Heart right ventricle (tissue), 16 donors: ENCODE data around the gene KCNJ6. TPM values are rescaled to one million over a fixed set of nuclear protein-coding genes. Genes with fewer than 3 reads are reported as not detected.

Experiments
- ATAC-seq, 8 donors: fragments of 200-7000 bp; cut with Tn5 transposase; one replicate each; pipeline ENCODE4 v1.9.1; 2020; ENCODE audit warnings: mild to moderate bottlenecking in 8 of 8, moderate library complexity in 8 of 8, moderate number of reproducible peaks in 1 of 8
- DNase-seq, 2 donors: peaks; one replicate each; pipeline ENCODE4 v3.0.0-alpha.2; 2020
- H3K27ac ChIP-seq, 10 donors: fragments of 200-600 bp; sonication (generic) in 2 of 10; one replicate each; pipeline versions ENCODE4 v1.5.0 to v1.8.0; 2020 to 2022; ENCODE audit warnings: mild to moderate bottlenecking in 3 of 10
- H3K27me3 ChIP-seq, 7 donors: fragments of 200-600 bp; one replicate each; pipeline ENCODE4 v1.8.0; 2021 to 2022; ENCODE audit warnings: mild to moderate bottlenecking in 2 of 7
- H3K36me3 ChIP-seq, 9 donors: fragments of 200-600 bp; sonication (generic) in 1 of 9; one replicate each; pipeline versions ENCODE4 v1.5.0 to v1.8.0; 2020 to 2022; ENCODE audit warnings: mild to moderate bottlenecking in 2 of 9
- H3K4me1 ChIP-seq, 9 donors: fragments of 200-600 bp; sonication (generic) in 1 of 9; one replicate each; pipeline versions ENCODE4 v1.5.0 to v1.8.0; 2020 to 2022; ENCODE audit warnings: mild to moderate bottlenecking in 4 of 9
- H3K4me3 ChIP-seq, 10 donors: fragments of 200-600 bp; sonication (generic) in 2 of 10; one replicate each; pipeline versions ENCODE4 v1.5.0 to v1.8.0; 2020 to 2022; ENCODE audit warnings: mild to moderate bottlenecking in 7 of 10, moderate library complexity in 2 of 10
- H3K9me3 ChIP-seq, 11 donors: fragments of 200-600 bp in 10 of 11; sonication (generic) in 2 of 11; one replicate each; pipeline versions ENCODE4 v1.5.0 to v1.8.0; 2013 to 2022; ENCODE audit warnings: mild to moderate bottlenecking in 2 of 11, control low read depth in 1 of 11, moderate library complexity in 1 of 11
- CTCF ChIP-seq, 9 donors: fragments of 200-600 bp; sonication (generic) in 2 of 9; IDR thresholded peaks; one replicate each; pipeline versions ENCODE4 v1.5.0 to v1.8.0; 2021 to 2022; ENCODE audit warnings: antibody characterized with exemption in 9 of 9, mild to moderate bottlenecking in 5 of 9, moderate library complexity in 1 of 9
- WGBS, 2 donors: extraction: QIAGEN DNeasy Blood & Tissue Kit; methylation state at CpG; one replicate each; pipeline ENCODE4 v1.1.7; 2013; ENCODE audit warnings: inconsistent platforms in 1 of 2; 5-methylcytosine and 5-hydroxymethylcytosine counted together
- intact Hi-C, 10 donors: fragments of 100-400 bp; cut with DNase I; formaldehyde crosslinking; loops; one replicate each; pipeline versions ENCODE4 v1.11.1 to v1.14.2; 2022
- polyA plus RNA-seq, 2 donors: library from polyadenylated mRNA; stranded (reverse); fragments of 200-250 nt; gene quantifications; one replicate each; pipeline ENCODE4 v1.2.3, GENCODE V29; 2013
- total RNA-seq, 10 donors: library from RNA; stranded (reverse); fragmentation: NEBNext Ultra II Directional in 3 of 10; extraction: Animal tissue kit (Norgen Biotek cat#: 25700) in 3 of 10; gene quantifications; one replicate each; pipeline versions ENCODE4 v1.2.1 to v1.2.4, GENCODE V29; 2021 to 2023
- donor health status: Arrhythmogenic right ventricular cardiomyopathy.
- donor health status: ischemic (EF 13 %, LVEDD 7.1; RV severe dilation, severe dysfunction).
- donor health status: healthy with polysubstance abuse.
- donor health status: DM: no; HTN: yes; CAD: no.
- donor health status: DM: no; HTN: no; CAD: no.
- donor health status: ischemic (EF 25% LVEDD 6.9; RV normal size, moderate dysfunction).
- donor health status: ischemic (EF 25% LVEDD 5.7; RV mildly dilated, moderate dysfunction).
- donor health status: healthy.
- donor health status: DM: yes; HTN: yes; CAD: no.
- donor health status: Ischemic cardiomyopathy.
- donor health status: ischemic (EF 35%, LVEDD 5.7; RV mildly dilated, moderate dysfunction).
- donor health status: nonischemic (EF 11% LVEDD 7.7; RV severe dilation, severe dysfunction).
- donor health status: DM: yes; HTN: yes; CAD: no.
- donor health status: PGD.
- donor health status: ischemic (EF 29% LVEDD 5.4; RV normal size, mild dysfunction).
- donor health status: nonischemic (EF 23%, LVEDD 6.1; RV moderate dilation, normal function).

The KCNJ6 gene
- total and polyA plus RNA-seq, 12 donors: not detected

GRCh38 chr21:37780991-37781983 is 135.0 kb downstream of the KCNJ6 start:
- DNase-seq: no peak
- no peak for TF ChIP-seq CTCF (IDR thresholded peaks at IDR 0.05)
- intact Hi-C loops: loop anchor here in 1 of 10 donors (10.0 kb wide), 1 partner anchor 64 kb away; no protein-coding TSS in a partner anchor
- no peaks in the 10 kb centered on the region for H3K36me3 ChIP-seq
- peaks cover 0 to 15% (median 0%) of the 10 kb centered on the region in 11 donors for H3K9me3 ChIP-seq
- H3K4me1 ChIP-seq: no peaks in the 10 kb centered on the region
- no peak overlapping the region for H3K27ac ChIP-seq
- ATAC-seq: no peak
- peaks cover 0 to 4% (median 0%) of the 10 kb centered on the region in 7 donors for H3K27me3 ChIP-seq
- H3K4me3 ChIP-seq: no peak overlapping the region
- WGBS, 2 donors: 82 to 83% methylated on average over 15 of the region's 15 CpGs

- Histone ChIP-seq H3K27ac (no peak overlapping the region), H3K4me3 (no peak overlapping the region), H3K36me3 (no peaks in the 10 kb centered on the region), H3K9me3 (no peaks in the 10 kb centered on the region), H3K27me3 (peaks cover 0 to 8% (median 0%) of the 10 kb centered on the region in 7 donors), H3K4me1 (no peaks in the 10 kb centered on the region)
- 77 to 83% methylated on average over 3 of the region's 3 CpGs for WGBS, 2 donors
- TF ChIP-seq CTCF (IDR thresholded peaks at IDR 0.05): no peak
- intact Hi-C loops: no loop called here
- no peak for DNase-seq
- ATAC-seq: no peak
Measured at GRCh38 chr21:37771181-37771580, 145.1 kb downstream of the KCNJ6 start.

- intact Hi-C loops: no loop called here
- DNase-seq (no peak), ATAC-seq (no peak)
- WGBS, 2 donors: 78 to 85% methylated on average over 2 of the region's 2 CpGs
- no peak overlapping the region for H3K4me3 ChIP-seq
- H3K27me3 ChIP-seq: peaks cover 0 to 8% (median 0%) of the 10 kb centered on the region in 7 donors
- H3K4me1 ChIP-seq: no peaks in the 10 kb centered on the region
- no peak overlapping the region for H3K27ac ChIP-seq
- H3K36me3 ChIP-seq: no peaks in the 10 kb centered on the region
- no peaks in the 10 kb centered on the region for H3K9me3 ChIP-seq
- TF ChIP-seq CTCF (IDR thresholded peaks at IDR 0.05): no peak
Measured at GRCh38 chr21:37770461-37770860, 145.8 kb downstream of the KCNJ6 start.

- Histone ChIP-seq H3K27ac (no peak overlapping the region), H3K4me1 (no peaks in the 10 kb centered on the region), H3K27me3 (peaks cover 0 to 10% (median 0%) of the 10 kb centered on the region in 7 donors), H3K36me3 (no peaks in the 10 kb centered on the region), H3K4me3 (no peak overlapping the region), H3K9me3 (no peaks in the 10 kb centered on the region)
- no peak for ATAC-seq
- WGBS, 2 donors: 22 to 29% methylated on average over 1 of the region's 1 CpG
- intact Hi-C loops: loop anchor here in 2 of 10 donors (10.0 kb wide), 2 partner anchors 55 to 355 kb away; no protein-coding TSS in a partner anchor
- no peak for DNase-seq
- TF ChIP-seq CTCF (IDR thresholded peaks at IDR 0.05): no peak
Measured at GRCh38 chr21:37769656-37770055, 146.6 kb downstream of the KCNJ6 start.
